K562 (cell line): Measurements from ENCODE around the gene STX1A. TPM values are rescaled to one million over a fixed set of nuclear protein-coding genes. Genes with fewer than 3 reads are reported as not detected.

ENCODE experiments used
- ARHGAP35 ChIP-seq: fragments of 450-650 bp; IDR thresholded peaks from 2 replicates; pipeline ENCODE4 v1.6.1; 2018; ENCODE audit not compliant: partially characterized antibody
- CHD7 ChIP-seq: fragments of 200-600 bp; sonication (generic); IDR thresholded peaks from one replicate; pipeline ENCODE4 v1.6.1; 2012; ENCODE audit warnings: mild to moderate bottlenecking, low read depth, low read length, inconsistent platforms
- E2F1 ChIP-seq: sonication (generic); formaldehyde crosslinking; IDR thresholded peaks from 2 replicates; pipeline ENCODE4 v1.8.1; 2023; ENCODE audit warnings: mild to moderate bottlenecking, missing genetic modification reagents, moderate library complexity
- ESRRA ChIP-seq: fragments of 450-650 bp; IDR thresholded peaks from 2 replicates; pipeline ENCODE4 v1.6.1; 2014; ENCODE audit warnings: low read depth, mild to moderate bottlenecking, moderate library complexity, borderline replicate concordance
- MCM7 ChIP-seq, 2 experiments: fragments of 450-650 bp; IDR thresholded peaks; 2 replicates each; pipeline ENCODE4 v1.6.1; 2016 to 2018
- POLR3A ChIP-seq: IDR thresholded peaks from 2 replicates; pipeline ENCODE4 v1.6.1; 2011; ENCODE audit warnings: borderline replicate concordance, mild to moderate bottlenecking, moderate library complexity; ENCODE audit not compliant: insufficient read length, insufficient read depth; ENCODE audit errors: extremely low read depth
- ZBTB2 ChIP-seq: fragments of 450-650 bp; IDR thresholded peaks from 2 replicates; pipeline ENCODE4 v1.6.1; 2016; ENCODE audit warnings: antibody characterized with exemption
- ZNF12 ChIP-seq: sonication (generic); formaldehyde crosslinking; IDR thresholded peaks from 2 replicates; pipeline ENCODE4 v1.4.0; 2020; ENCODE audit warnings: mild to moderate bottlenecking, missing genetic modification reagents
- ZNF140 ChIP-seq: fragments of 250-450 bp; sonication (Bioruptor Pico); IDR thresholded peaks from 2 replicates; pipeline ENCODE4 v1.8.0; 2021; ENCODE audit warnings: moderate library complexity, mild to moderate bottlenecking, inconsistent platforms
- ZNF282 ChIP-seq: sonication (generic); formaldehyde crosslinking; IDR thresholded peaks from 2 replicates; pipeline ENCODE4 v1.8.1; 2023; ENCODE audit warnings: missing genetic modification reagents
- ZNF512 ChIP-seq: IDR thresholded peaks from 2 replicates; pipeline ENCODE4 v1.6.1; 2016; ENCODE audit warnings: missing genetic modification characterization, missing compliant biosample characterization
- ZNF589 ChIP-seq: fragments of 200-800 bp; sonication (Bioruptor generic); IDR thresholded peaks from 2 replicates; pipeline ENCODE4 v1.6.1; 2016; ENCODE audit warnings: low read depth, missing genetic modification characterization, missing compliant biosample characterization
- ZNF717 ChIP-seq: fragments of 250-450 bp; sonication (Bioruptor Pico); IDR thresholded peaks from 2 replicates; pipeline ENCODE4 v1.5.0; 2021
- polyA plus RNA-seq, 8 experiments: library from polyadenylated mRNA; depleted of rRNA in 4 of 8; stranded (reverse) in 5 of 8; unstranded in 3 of 8; fragments of >200 nt; fragmentation: Nextera tagmentation in 2 of 8; fragmentation: Illumina TruSeq in 1 of 8; extraction: Ambion mirVana in 2 of 8; extraction: Trizol in 1 of 8; gene quantifications; 2 replicates each; pipeline versions ENCODE4 v1.2.1 to v1.2.3, GENCODE V29; 2011 to 2014; ENCODE audit warnings: inconsistent platforms in 1 of 8, missing spikeins in 1 of 8
- total RNA-seq, 7 experiments: library from RNA; depleted of rRNA in 6 of 7; stranded (reverse); fragments of >200 nt in 6 of 7; fragmentation: Illumina TruSeq in 2 of 7; extraction: Trizol in 2 of 7; gene quantifications; 2 replicates each; pipeline versions ENCODE4 v1.2.1 to v1.2.3, GENCODE V29; 2011 to 2021; ENCODE audit warnings: low replicate concordance in 1 of 7

Gene STX1A
- total and polyA plus RNA-seq, 9 of the 15 experiments (the other 6 are each of a cell fraction or from before 2014, with no cell fraction given) = 0.04 to 15.1 (median 6.3) TPM

GRCh38 chr7:73726083-73726466 is 6.6 kb upstream of the STX1A start (continued):
- no peak for TF ChIP-seq ZNF512 (tag)
- TF ChIP-seq MCM7 (IDR thresholded peaks at IDR 0.05) = peak; percentile 83 to 97; a peak in 3 of 4 replicates
- peak; percentile 57; the same call in 1 of the 2 replicates for TF ChIP-seq ZBTB2
- 0 out of 2 replicates have a peak, but pooled peaks have one; percentile 3 for TF ChIP-seq ESRRA
- TF ChIP-seq ZNF717 (CRISPR knock-in tag) = no peak
- no peak for TF ChIP-seq ZNF12 (CRISPR knock-in tag)
- TF ChIP-seq ARHGAP35 = peak; percentile 82
- no peak for TF ChIP-seq POLR3A
- TF ChIP-seq ZNF282 (CRISPR knock-in tag) = no peak
- no peak for TF ChIP-seq ZNF140 (CRISPR knock-in tag)
- no peak for TF ChIP-seq CHD7
- TF ChIP-seq E2F1 = no peak
- TF ChIP-seq ZNF589 = no peak
